Fibroblast of mammary gland (primary cell): ENCODE data around the gene CREM.

ENCODE experiments used
- DNase-seq: peaks from one replicate; pipeline ENCODE4 v3.0.0-alpha.2; 2010; ENCODE audit warnings: low read depth
- H3K4me3 ChIP-seq: 2 replicates; pipeline ENCODE4 v1.5.1; 2011; ENCODE audit warnings: low read depth, mild to moderate bottlenecking, low read length, moderate library complexity; ENCODE audit not compliant: control insufficient read depth
- CTCF ChIP-seq: conservative IDR thresholded peaks from 2 replicates; pipeline ENCODE4 v1.5.1; 2011; ENCODE audit warnings: low read depth, low read length, inconsistent platforms; ENCODE audit not compliant: control insufficient read depth, insufficient read depth

The CREM gene

GRCh38 chr10:35191523-35191922 is 64.9 kb downstream of the CREM start:
- DNase-seq: peak; percentile 32
- no peak overlapping the region for H3K4me3 ChIP-seq
- TF ChIP-seq CTCF: no peak

- H3K4me3 ChIP-seq: no peak overlapping the region
- no peak for TF ChIP-seq CTCF
- DNase-seq: no peak
Measured at GRCh38 chr10:35192645-35193249, 66.1 kb downstream of the CREM start.

- TF ChIP-seq CTCF: no peak
- no peak for DNase-seq
- no peak overlapping the region for H3K4me3 ChIP-seq
Measured at GRCh38 chr10:35194471-35194870, 67.8 kb downstream of the CREM start.

- peak overlapping the region; percentile 57 for H3K4me3 ChIP-seq
- DNase-seq: peak; percentile 79
- no peak for TF ChIP-seq CTCF
Measured at GRCh38 chr10:35194906-35195305, 68.3 kb downstream of the CREM start.

GRCh38 chr10:35195361-35196306 is 69.0 kb downstream of the CREM start:
- peak overlapping the region; percentile 57 for H3K4me3 ChIP-seq
- DNase-seq: peak; percentile 99
- peak; percentile 93 for TF ChIP-seq CTCF

GRCh38 chr10:35200487-35200886 is 73.8 kb downstream of the CREM start:
- no peak for TF ChIP-seq CTCF
- DNase-seq: no peak
- H3K4me3 ChIP-seq: no peak overlapping the region
